NCI-H524 treated with DMSO at 0.1 percent for 48 hours (cell line): Measurements from ENCODE around the gene IRAK4.
"Not testable (repeated sequence)": the region's sequence is repeated elsewhere in the genome, so short reads cannot be mapped to it uniquely, and the experiment has no call there.

Experiments used
- DNase-seq: peaks from one replicate; lab custom pipeline; 2025; lab: John Stamatoyannopoulos, UW

Gene IRAK4

DNA sequence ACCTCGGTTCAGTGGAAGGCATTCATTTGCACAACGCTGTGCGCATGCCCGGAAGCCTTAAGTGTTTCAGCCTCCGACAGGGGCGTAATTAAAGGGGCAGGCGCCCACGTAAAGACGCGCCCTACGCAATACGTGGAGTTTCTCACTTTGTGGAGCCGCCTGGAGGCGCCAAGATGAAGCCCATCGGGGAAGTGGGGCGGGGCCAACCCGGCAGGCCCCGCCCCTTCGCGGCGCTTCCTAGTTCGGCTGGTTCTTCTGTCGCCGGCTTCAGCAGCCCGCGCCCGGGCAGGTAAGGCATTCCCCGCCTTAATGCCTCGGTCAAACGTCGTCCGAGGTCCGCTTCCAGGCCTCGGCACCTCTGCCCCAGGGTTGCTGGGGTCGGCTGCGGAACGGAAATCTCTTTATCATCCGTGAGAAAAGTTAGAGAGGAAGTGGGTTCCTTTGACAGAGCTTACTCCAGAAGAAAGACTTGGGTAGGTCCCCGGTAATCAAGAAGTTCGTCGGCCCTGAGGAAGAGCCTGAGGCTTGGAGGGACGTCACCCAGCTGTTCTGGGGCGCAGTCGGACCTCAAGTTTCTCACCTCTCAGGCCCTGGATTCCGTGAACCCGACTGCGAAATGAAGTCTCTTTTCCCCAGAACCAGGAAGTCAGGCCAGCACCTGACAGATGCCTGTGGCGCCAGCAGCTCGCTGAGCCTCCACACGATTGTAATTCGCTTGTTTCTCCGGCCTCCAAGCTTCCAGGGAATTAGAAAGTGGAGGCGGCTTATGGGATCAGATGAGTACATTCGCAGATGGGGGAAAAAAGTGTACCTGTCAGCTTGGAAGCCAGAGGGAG, at the start of gene IRAK4, which contains the start of gene PUS7L:
Gene IRAK4, plus strand, starts transcription at position 224 of the 836 bp plus-strand sequence. CDS start 9,161 bp downstream, outside the sequence.
Gene PUS7L, minus strand, starts transcription at position 63 of the 836 bp plus-strand sequence. CDS start 3,545 bp downstream, outside the sequence.
- peak; percentile 89 for DNase-seq

- DNase-seq = no peak
Measured at GRCh38 chr12:43711348-43711747, 47.4 kb upstream of the IRAK4 start.

GRCh38 chr12:43722621-43723020, 36.1 kb upstream of the IRAK4 start:
- no peak for DNase-seq

- no peak for DNase-seq
Measured at GRCh38 chr12:43723134-43723533, 35.6 kb upstream of the IRAK4 start.

DNA sequence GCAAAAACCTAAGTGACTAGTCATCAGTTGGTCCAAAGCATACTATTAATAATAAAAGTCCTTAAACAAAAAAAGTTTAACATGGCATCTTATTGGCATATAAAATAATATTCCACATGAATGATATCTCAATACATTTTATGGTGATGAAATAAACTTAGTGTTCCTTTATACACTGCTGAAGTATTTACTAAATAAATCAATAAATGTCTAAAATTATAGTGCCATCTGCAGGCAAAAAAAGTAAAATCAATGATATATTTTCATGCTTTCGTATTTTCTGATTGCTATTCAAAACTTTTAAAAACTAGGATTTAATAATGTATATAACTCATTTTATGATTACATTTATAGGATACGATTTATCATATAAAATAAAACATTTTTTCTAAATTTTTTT, 30.6 kb upstream of the IRAK4 start:
- no peak for DNase-seq

GRCh38 chr12:43728698-43729097, 30.1 kb upstream of the IRAK4 start:
- DNase-seq = no peak

DNA sequence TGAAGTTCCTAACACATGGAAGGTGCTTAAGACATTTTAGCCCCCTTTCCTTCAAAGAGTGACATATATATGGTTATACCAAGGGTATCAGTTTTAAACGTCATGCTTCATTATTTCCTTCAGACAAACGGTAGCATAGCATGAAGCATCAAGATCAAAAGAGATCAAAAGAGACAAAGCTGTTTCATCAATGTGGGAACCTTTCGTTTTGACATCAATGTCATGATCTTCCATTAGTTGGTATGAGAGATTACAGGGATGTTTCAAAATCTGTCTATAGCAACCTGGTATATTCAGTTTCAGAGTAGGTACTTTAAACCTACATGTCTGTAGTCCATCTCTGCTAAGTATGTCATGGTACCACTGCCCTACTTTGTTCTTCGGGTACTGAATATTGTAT, 28.5 kb upstream of the IRAK4 start:
- no peak for DNase-seq

GRCh38 chr12:43733687-43734086, 25.1 kb upstream of the IRAK4 start:
- DNase-seq = no peak

- no peak for DNase-seq
Measured at GRCh38 chr12:43736927-43737440, 21.8 kb upstream of the IRAK4 start.

- no peak for DNase-seq
Measured at GRCh38 chr12:43737646-43738045, 21.1 kb upstream of the IRAK4 start.

GRCh38 chr12:43740511-43741100, 18.1 kb upstream of the IRAK4 start:
- no peak for DNase-seq

DNA sequence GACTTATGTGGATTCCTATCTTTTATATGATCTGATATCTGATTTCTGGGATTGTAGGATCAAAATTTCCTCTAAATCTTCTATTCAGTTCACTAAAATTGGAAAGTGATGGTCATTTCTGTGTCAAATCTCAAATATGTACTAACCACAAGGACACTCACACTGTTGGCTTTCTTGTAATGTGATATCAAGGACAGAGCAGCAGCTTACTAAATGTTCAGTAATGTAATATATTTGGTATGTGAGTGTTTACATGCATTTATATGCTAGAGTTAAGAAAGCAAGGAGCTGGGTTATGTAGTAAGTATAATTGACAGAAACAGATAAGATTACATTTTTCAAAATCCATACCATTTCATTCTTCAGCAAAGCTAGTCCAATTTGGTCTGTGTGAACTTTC, 16.6 kb upstream of the IRAK4 start:
- DNase-seq = no peak

DNA sequence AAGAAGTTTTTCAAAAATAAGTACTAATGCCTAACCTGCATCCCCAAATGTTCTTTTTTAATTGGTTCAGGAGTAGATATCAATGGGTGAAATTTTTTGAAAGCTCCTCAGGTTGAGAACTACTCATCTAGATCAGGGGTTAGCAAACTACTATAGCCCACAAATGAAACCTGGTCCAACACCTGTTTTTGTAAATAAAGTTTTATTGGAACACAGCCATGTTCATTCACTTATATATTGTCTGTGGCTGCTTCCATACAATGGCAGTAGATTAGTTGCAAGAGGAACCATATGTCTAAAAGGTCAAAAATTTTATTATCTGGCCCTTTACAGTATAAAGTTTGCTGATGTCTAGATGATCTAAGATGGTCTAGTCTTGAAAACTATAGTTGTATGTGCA, 13.9 kb upstream of the IRAK4 start:
- no peak for DNase-seq

DNA sequence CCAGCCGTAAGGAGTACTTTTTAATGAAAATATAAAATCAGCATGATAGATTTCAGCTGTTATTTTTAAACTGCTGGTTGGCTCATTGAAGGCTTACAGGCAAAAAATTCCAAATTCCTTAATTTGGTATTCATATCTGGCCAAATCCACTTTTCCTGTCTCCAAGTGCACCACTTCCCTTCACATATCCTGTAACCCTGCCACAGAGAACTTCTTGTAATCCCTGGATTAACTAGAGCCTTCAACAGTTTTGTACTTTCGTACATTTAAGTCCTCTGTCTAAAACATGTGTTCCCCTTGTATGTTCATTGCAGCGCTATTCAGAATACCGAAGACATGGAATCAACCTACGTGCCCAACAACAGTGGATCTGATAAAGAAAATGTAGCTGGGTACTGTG, 9.7 kb upstream of the IRAK4 start:
- DNase-seq = no peak

- no peak for DNase-seq
Measured at GRCh38 chr12:43750814-43751213, 7.9 kb upstream of the IRAK4 start.

GRCh38 chr12:43751360-43751759, 7.4 kb upstream of the IRAK4 start:
- DNase-seq = not testable (repeated sequence)

DNA sequence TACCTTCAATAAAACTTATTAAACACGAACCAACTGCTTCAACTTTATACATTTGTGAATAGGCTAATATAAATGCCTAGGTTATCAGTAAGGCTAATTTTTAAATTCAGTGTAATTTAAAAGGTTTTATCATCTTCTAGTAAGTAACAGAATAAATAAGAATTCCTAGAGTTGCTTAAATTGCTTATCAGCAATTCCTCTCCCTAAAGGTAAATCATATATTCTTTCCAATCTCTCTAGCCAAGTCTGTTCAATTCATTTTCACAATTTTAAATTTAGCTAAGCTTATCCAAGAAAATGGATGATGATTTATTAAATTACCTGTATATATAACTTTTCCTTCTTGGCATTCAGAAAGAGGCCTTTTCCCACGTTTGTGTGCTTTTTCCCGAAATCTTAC, 4.7 kb upstream of the IRAK4 start:
- DNase-seq = no peak

GRCh38 chr12:43758247-43758727, 464 bp upstream of the IRAK4 start:
- no peak for DNase-seq

DNA sequence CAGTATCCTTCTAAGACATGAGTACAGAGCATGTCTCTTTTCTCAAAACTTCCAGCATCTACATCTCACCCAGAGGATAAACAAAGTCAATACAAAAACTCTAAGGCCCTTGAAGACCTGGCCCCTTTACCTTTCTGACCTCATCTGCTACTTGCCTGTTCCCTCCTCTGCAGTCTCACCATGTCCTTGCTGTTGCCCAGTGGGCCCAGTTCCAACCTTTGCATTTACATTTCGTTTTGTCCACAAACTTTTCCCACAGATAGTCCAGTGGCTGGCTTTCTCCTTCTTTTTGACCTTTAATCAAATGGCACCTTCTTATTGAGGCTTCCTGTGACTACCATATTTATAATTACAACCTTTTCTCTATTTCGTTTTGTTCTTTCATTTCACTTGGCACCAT, 1.6 kb downstream of the IRAK4 start:
- DNase-seq = no peak

DNA sequence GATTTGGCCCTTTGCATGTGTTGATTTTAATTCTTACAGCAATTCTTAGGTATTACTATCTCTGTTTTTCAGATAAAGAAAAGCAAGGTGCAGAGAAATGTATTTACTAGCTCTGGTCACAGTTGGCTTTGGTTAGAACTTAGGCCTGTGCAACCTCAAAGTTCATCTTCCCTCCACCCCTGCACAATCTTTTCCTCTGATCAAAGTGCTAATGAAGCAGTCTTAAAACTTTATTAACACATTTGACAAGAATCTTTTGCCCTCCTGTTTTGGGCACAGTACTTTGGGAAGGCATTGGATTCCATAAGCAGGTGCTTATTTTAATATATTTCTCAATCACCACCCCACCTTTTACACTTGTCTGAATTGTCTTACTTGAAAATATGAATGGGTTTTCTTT, 2.7 kb downstream of the IRAK4 start:
- no peak for DNase-seq

DNA sequence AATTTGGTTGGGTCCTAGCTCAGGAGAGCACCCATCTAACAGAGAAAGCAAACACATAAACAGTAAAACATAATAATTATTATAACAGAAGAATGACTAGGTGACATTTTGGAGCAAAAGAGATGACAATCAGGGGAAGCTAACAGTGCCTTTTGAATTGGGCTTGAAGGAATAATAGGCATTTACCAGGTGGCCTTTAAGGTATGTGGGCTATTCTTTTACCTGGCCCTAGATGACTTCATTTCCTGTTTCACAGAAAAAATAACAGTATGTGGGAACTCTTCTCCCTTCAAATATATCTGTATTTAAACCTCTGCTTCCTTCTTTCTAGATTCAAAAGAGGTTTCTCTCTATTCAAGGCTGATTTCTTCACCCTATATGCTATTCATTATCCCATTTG, 3.8 kb downstream of the IRAK4 start:
- DNase-seq = no peak

- no peak for DNase-seq
Measured at GRCh38 chr12:43763769-43764168, 5.0 kb downstream of the IRAK4 start.

DNA sequence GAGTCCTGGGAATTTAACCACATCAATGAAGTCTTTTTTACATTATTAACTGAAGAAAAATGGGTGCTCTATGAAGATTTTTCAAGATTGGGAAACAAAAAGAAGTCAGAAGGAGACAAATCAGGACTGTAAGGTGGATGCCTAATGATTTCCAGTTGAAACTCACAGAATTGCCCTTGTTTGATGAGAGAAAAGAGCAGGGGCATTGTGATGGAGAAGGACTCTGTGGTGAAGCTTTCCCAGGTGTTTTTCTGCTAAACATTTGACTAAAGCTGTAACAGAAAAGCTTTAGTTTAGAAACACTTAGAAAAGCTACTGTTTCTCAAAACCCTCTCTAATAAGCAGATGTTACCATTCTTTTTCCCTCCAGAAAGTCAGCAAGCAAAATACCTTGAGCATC, 5.8 kb downstream of the IRAK4 start:
- no peak for DNase-seq
